Peyer's patch (tissue), 4 donors: ENCODE data around the gene CELF2.

ENCODE experiments used
- CTCF ChIP-seq, 6 experiments: fragments of 450-650 bp in 4 of 6; fragments of 200-600 bp in 2 of 6; sonication (generic) in 1 of 6; IDR thresholded peaks; one replicate each; pipeline ENCODE4 v1.5.1; 2017 to 2019; ENCODE audit warnings: antibody characterized with exemption in 6 of 6, mild to moderate bottlenecking in 3 of 6, moderate library complexity in 1 of 6
- POLR2A ChIP-seq, 2 donors: fragments of 450-650 bp; IDR thresholded peaks; one replicate each; pipeline ENCODE4 v1.5.1; 2017; ENCODE audit warnings: antibody characterized with exemption in 2 of 2, mild to moderate bottlenecking in 2 of 2, moderate library complexity in 2 of 2

DNA sequence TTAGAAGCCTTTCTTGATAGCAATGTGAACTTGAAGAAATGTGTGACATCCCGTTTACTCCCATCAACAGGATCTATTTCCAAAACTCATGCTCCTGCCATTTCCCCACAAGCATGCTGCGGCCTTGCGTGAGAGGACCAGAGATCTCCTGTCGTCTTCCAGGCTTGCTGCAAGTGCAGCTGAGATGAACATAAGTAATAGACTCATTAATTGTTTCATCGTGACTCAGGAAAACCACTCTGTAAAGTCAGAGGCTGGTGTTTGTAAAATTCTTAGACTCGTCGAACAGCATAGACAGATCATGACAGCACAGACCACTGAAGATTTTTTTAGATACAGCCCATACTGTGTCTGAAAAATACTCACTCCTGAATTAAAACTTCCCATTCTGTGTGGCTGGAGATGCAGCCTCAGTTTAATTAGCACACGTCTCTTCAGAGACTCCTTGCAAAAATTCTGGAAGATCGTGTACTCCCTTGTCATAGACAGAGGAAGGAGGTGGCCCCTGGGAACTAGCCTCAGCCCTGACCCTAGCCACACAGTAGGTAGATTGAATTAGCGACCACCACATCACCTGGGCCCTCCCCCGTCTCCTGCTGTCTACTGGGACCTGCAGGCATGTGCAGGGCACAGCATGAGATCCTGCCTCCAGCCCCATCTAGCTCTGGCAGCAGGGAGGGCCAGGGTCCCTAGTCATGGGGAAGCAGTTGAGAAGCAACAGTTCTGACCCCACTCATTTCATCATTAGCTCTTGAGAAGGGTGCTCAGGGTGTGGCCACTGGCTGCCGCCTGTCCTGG is 226.0 kb downstream of the CELF2 start:
- no peak for TF ChIP-seq CTCF (IDR thresholded peaks at IDR 0.05)
- no peak for TF ChIP-seq POLR2A (IDR thresholded peaks at IDR 0.05)
